Vagina (tissue), 2 donors: Measurements from ENCODE around the gene NFATC2.

ENCODE experiments used
- CTCF ChIP-seq, 3 experiments: fragments of 450-650 bp in 2 of 3; fragments of 200-600 bp in 1 of 3; sonication (generic) in 1 of 3; IDR thresholded peaks; one replicate each; pipeline ENCODE4 v1.5.1; 2017 to 2019; ENCODE audit warnings: antibody characterized with exemption in 3 of 3, mild to moderate bottlenecking in 2 of 3, moderate library complexity in 2 of 3
- POLR2A ChIP-seq, 2 donors: fragments of 450-650 bp; IDR thresholded peaks; one replicate each; pipeline ENCODE4 v1.6.1; 2017; ENCODE audit warnings: antibody characterized with exemption in 2 of 2, mild to moderate bottlenecking in 2 of 2, moderate library complexity in 2 of 2
- POLR2AphosphoS5 ChIP-seq, 2 donors: sonication (generic); formaldehyde crosslinking; IDR thresholded peaks; one replicate each; pipeline ENCODE4 v1.9.0; 2017; ENCODE audit warnings: antibody characterized with exemption in 2 of 2, mild to moderate bottlenecking in 2 of 2, low read depth in 1 of 2; ENCODE audit not compliant: insufficient read depth in 1 of 2

GRCh38 chr20:51536116-51537069 is 6.1 kb downstream of the NFATC2 start:
- TF ChIP-seq POLR2A (IDR thresholded peaks at IDR 0.05) (no peak), CTCF (IDR thresholded peaks at IDR 0.05) (no peak), POLR2AphosphoS5 (IDR thresholded peaks at IDR 0.05; ENCODE audit: insufficient read depth in 1 of 2, low read depth in 1 of 2) (no peak)
